HG02759 (cell line): ENCODE measurements around the gene SMG6.

Experiments used
- ATAC-seq: cut with Tn5 transposase; IDR thresholded peaks from one replicate; pipeline ENCODE4 v1.9.1; 2021; ENCODE audit warnings: mild to moderate bottlenecking, moderate library complexity; ENCODE audit not compliant: unreplicated experiment

SMG6 gene

GRCh38 chr17:2084766-2085647, 218.6 kb downstream of the SMG6 start:
- no peak for ATAC-seq

- peak; percentile 20 for ATAC-seq
Measured at GRCh38 chr17:2084036-2084765, 219.4 kb downstream of the SMG6 start.

GRCh38 chr17:2083613-2084035, 220.0 kb downstream of the SMG6 start:
- ATAC-seq = peak; percentile 53

- no peak for ATAC-seq
Measured at GRCh38 chr17:2082003-2082781, 221.4 kb downstream of the SMG6 start.

GRCh38 chr17:2081564-2081963, 222.0 kb downstream of the SMG6 start:
- ATAC-seq = no peak

GRCh38 chr17:2077040-2077439, 226.5 kb downstream of the SMG6 start:
- ATAC-seq = no peak

- no peak for ATAC-seq
Measured at GRCh38 chr17:2076087-2076984, 227.2 kb downstream of the SMG6 start.

- ATAC-seq = no peak
Measured at GRCh38 chr17:2075336-2076086, 228.1 kb downstream of the SMG6 start.

GRCh38 chr17:2074919-2075318, 228.7 kb downstream of the SMG6 start:
- ATAC-seq = no peak

GRCh38 chr17:2071455-2072281, 231.9 kb downstream of the SMG6 start:
- no peak for ATAC-seq

- no peak for ATAC-seq
Measured at GRCh38 chr17:2071024-2071385, 232.6 kb downstream of the SMG6 start.

GRCh38 chr17:2070241-2071023, 233.2 kb downstream of the SMG6 start:
- peak; percentile 84 for ATAC-seq

GRCh38 chr17:2068519-2069051, 235.0 kb downstream of the SMG6 start:
- no peak for ATAC-seq

GRCh38 chr17:2068031-2068518, 235.5 kb downstream of the SMG6 start:
- ATAC-seq = no peak

- no peak for ATAC-seq
Measured at GRCh38 chr17:2067608-2068024, 236.0 kb downstream of the SMG6 start.

- ATAC-seq = no peak
Measured at GRCh38 chr17:2067048-2067561, 236.5 kb downstream of the SMG6 start.

- ATAC-seq = no peak
Measured at GRCh38 chr17:2065949-2066400, 237.6 kb downstream of the SMG6 start.
